ENCODE measurements around the gene C9orf43. TPM values are rescaled to one million over a fixed set of nuclear protein-coding genes. Genes with fewer than 3 reads are reported as not detected.

The C9orf43 gene
- total and polyA plus RNA-seq, 10 of the 15 experiments (the other 5 are each of a cell fraction or from before 2014, with no cell fraction given) = 0.08 to 0.79 (median 0.55) TPM

- SMC1A ChIA-PET (ENCODE audit: uncharacterized antibody, unreplicated experiment) = interaction anchor here (1.4 kb wide), 1 partner anchor 10 kb away, joined by 3 read pairs; no protein-coding TSS in a partner anchor
- CTCF ChIA-PET = interaction anchor here (1.1 kb wide), 1 partner anchor 265 kb away, joined by 3 read pairs; no protein-coding TSS in a partner anchor
- Histone ChIP-seq H4K20me1 (ENCODE audit: control insufficient read depth, insufficient read depth) (no peaks in the 10 kb centered on the region; the same call in 1 of the 2 replicates), H3K79me2 (ENCODE audit: control insufficient read depth, insufficient read depth, low read length) (no peaks in the 10 kb centered on the region), H3K4me2 (ENCODE audit: control insufficient read depth, insufficient read depth) (no peak overlapping the region), H3K4me1 (ENCODE audit: control insufficient read depth, insufficient read depth, low read length) (no peaks in the 10 kb centered on the region), H3K27me3 (replicated peaks in 1 of 2; ENCODE audit: control insufficient read depth in 2 of 2, insufficient read depth in 2 of 2, low read length in 1 of 2) (no peaks in the 10 kb centered on the region), H3K36me3 (ENCODE audit: control insufficient read depth in 2 of 2, insufficient read depth in 2 of 2, low read length in 1 of 2) (peaks cover 0 to 7% of the 10 kb centered on the region in 2 experiments; a peak in 3 of 4 replicates), H3K9me3 (replicated peaks; ENCODE audit: control insufficient read depth, insufficient read depth, low read length) (no peaks in the 10 kb centered on the region), H3K27ac (ENCODE audit: control insufficient read depth, insufficient read depth) (no peak overlapping the region), H2AFZ (ENCODE audit: control insufficient read depth, low read depth, low read length) (no peak overlapping the region), H3K4me3 (no peak overlapping the region), H3K9ac (ENCODE audit: control insufficient read depth, insufficient read depth, low read length) (no peak overlapping the region)
- WGBS (ENCODE audit: insufficient coverage, insufficient replicate concordance, low lambda C conversion rate, missing lambda C conversion rate) = 87% methylated on average over 7 of the region's 7 CpGs
- DNase-seq (ENCODE audit: low read depth, low spot score) (no peak), ATAC-seq (no peak), FAIRE-seq (no peak)
- in situ Hi-C loops (cut with MboI) = no loop called here
- POLR2A ChIA-PET = interaction anchor here (1.1 kb wide), 1 partner anchor 16 kb away, joined by 3 read pairs; no protein-coding TSS in a partner anchor
- BruUV-seq (replicated peaks) = no TSS peak
- RAD21 ChIA-PET (ENCODE audit: unreplicated experiment) = no interaction called here
- intact Hi-C loops (cut with micrococcal nuclease; ENCODE audit: unreplicated experiment) = no loop called here
- TF ChIP-seq ZNF592 (IDR thresholded peaks at IDR 0.05) = no peak
- no peak for TF ChIP-seq POLR2AphosphoS2 (IDR thresholded peaks at IDR 0.05; ENCODE audit: low read depth, low read length)
- TF ChIP-seq E2F8 (IDR thresholded peaks at IDR 0.05; ENCODE audit: low read depth, partially characterized antibody) = no peak
- TF ChIP-seq DPF2 (IDR thresholded peaks at IDR 0.05) = no peak
- TF ChIP-seq GABPA (IDR thresholded peaks at IDR 0.05; ENCODE audit: low read depth) = no peak
- no peak for TF ChIP-seq E4F1 (IDR thresholded peaks at IDR 0.05; ENCODE audit: borderline replicate concordance, partially characterized antibody)
- TF ChIP-seq RAD51 (IDR thresholded peaks at IDR 0.05) = no peak
- no peak for TF ChIP-seq YY1 (IDR thresholded peaks at IDR 0.05; ENCODE audit: low read depth, low read length)
- TF ChIP-seq, protein P1, sequence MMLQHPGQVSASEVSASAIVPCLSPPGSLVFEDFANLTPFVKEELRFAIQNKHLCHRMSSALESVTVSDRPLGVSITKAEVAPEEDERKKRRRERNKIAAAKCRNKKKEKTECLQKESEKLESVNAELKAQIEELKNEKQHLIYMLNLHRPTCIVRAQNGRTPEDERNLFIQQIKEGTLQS (IDR thresholded peaks at IDR 0.05; ENCODE audit: borderline replicate concordance, extremely low read depth, low read depth, low read length) = no peak
- TF ChIP-seq, protein P2, sequence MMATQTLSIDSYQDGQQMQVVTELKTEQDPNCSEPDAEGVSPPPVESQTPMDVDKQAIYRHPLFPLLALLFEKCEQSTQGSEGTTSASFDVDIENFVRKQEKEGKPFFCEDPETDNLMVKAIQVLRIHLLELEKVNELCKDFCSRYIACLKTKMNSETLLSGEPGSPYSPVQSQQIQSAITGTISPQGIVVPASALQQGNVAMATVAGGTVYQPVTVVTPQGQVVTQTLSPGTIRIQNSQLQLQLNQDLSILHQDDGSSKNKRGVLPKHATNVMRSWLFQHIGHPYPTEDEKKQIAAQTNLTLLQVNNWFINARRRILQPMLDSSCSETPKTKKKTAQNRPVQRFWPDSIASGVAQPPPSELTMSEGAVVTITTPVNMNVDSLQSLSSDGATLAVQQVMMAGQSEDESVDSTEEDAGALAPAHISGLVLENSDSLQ (IDR thresholded peaks at IDR 0.05) = no peak
- TF ChIP-seq CREM (IDR thresholded peaks at IDR 0.05; ENCODE audit: low read depth) = no peak
These were observed 17.3 kb upstream of the C9orf43 start for GRCh38 chr9:113393281-113393680.
